HUDEP-2 (cell line): ENCODE data around the gene C19orf38.
"Not testable (repeated sequence)": the region's sequence is repeated elsewhere in the genome, so short reads cannot be mapped to it uniquely, and the experiment has no call there.

Experiments used
- DNase-seq, 76 experiments: peaks; one replicate each; lab custom pipeline; 2025; ENCODE audit not compliant: unreplicated experiment in 76 of 76; lab: John Stamatoyannopoulos, UW

C19orf38 gene

DNA sequence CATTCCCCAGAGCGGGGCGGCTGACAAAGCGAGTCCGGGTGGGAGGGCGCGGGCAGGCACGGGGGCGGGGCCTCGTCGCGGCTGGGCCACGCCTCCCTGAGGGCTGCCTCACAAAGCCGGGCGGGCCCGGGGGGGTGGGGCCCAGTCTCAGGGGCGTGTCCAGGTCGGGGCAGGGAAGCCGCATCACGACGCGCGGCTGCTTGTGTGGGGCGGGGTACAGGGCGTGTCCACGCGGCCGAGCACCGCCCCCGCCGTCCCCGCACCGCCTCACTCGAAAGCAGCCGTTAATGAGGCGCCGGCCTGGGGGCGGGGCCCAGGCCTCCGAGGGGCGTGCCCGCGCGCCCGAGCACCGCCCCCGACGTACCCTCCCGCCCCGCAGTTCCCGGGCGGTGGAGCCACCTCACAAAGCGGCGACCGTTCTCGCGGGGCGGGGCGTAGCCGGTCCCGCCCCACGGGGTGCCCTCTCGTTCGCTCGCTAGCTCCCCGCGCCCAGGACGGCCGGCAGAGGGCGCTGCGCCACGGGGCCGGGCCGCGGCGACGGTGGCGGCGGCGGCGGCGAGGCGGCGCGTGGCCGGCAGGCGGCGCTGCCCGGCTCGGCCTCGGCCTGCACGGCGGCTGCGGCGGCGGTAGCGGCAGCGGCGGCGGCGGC is 22.9 kb downstream of the C19orf38 start, which contains the start of gene CARM1:
Gene CARM1, plus strand, starts transcription at position 599 of the 649 bp plus-strand sequence. CDS start 150 bp downstream, outside the sequence.
- peak; percentile 70 to 100 (median 100) for DNase-seq

DNA sequence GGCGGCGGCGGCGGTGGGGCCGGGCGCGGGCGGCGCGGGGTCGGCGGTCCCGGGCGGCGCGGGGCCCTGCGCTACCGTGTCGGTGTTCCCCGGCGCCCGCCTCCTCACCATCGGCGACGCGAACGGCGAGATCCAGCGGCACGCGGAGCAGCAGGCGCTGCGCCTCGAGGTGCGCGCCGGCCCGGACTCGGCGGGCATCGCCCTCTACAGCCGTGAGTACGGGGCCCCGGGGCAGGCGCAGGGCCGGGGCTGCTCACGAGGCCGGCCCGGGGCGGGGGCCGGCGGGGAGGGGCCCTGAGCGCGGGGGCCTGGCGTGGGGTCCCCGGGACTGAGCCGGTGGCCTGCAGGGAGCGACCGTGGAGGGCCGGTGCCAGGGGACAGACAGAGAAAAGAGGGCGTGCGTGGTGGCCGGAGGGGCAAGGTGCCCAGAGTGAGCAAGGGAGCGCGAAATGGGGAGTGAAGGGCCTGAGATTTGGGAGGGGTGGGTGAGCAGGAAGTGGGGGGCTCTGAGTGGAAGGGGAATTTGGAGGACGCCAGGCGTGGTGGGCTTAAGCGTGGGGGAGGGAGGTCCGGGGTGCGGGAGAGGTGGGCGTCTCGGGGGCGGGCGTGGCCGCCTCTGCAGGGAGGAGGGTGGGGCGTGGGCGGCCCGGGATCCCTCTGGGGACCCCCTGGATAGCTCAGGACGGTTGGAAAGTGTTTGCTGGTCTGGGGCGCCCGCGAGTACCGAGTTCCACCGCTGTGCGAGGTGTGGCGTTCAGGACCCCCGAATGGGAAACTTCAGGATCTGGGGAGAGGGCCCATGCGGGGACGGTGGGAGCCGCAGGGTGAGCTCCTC is 23.7 kb downstream of the C19orf38 start:
- DNase-seq: peak in 11 of 76 experiments; percentile 14 to 49 (median 30)

DNA sequence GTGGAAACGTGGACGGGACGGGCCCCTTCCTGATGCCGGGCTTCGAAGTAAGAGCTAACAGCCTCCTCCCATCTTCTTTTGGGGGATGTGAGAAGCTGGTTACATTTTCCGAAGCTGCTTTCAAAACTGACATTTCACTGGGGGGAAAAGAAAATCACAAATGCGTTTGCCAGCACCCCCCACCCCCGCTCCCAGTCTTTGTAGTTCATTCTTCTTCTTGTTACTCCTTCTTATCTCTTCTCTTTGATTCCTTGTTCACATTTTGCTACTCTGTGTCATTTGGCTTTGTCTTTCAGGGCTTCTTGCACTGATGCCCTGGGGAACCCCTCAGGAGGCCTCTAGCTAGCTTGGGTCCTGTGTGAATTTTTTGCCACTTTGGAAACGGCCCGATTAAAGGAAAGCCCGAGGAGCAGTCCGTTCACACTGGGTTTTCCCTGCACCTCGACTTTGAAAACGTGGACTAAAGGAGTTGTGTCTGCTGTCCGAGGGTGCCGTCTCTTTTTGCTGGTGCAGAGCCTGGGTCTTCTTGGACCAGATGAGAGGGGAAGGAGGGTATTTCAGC is 24.4 kb downstream of the C19orf38 start:
- DNase-seq: peak in 6 of 76 experiments; percentile 6 to 39 (median 24)

DNA sequence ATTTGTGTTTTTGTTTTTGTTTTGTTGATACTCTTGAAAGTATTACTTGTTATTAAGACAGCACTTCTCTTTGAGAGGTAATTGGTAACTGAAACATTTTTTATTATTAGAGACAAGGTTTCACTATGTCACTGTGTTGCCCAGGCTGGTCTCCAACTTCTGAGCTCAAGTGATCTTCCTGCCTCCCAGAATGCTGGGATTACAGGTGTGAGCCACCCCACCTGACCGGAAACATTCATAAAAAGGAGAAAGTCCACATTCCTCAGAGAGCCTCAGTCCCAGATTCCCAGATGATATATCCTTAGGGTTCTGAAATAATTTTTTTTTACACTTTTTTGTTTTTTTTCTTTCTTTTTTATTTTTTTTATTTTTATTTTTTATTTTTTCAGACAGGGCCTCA is 25.8 kb downstream of the C19orf38 start:
- no peak for DNase-seq

DNA sequence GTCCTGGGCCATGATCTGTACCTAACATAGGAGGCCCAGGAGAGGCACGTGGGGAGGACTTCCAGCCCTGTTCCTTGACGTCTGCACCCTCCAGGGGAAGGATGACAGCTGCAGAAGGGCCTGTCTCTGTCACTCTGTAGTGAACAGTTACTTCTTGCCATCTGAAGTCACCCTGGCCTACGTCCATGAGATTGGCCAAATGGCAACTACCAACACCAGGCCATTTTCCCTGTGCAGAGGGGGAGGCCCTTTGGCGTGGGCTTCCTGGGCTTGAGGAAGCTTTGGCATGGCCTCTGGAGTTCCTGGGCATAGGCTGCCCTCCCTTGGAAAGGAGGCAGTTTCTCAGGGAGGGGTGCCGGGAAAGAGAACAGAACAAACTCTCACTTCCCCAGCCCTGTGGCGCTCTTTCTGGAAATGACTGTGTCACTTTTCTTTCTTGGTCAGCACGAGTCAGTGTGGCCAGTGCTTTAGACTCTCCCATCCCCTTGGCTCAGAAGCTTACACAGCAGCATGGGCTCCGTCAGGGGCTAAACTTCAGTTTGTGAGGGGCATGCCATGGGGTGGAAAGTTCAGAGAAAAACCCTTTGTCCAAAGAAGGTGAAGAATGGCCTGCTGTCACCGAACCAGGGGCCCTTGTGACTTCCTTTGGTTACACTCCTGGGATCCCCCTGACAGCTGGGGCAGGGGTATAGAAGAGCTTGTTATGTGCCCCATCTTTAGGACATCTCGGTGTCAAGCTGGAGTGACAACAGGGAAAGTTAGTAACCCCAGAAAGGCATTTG is 28.4 kb downstream of the C19orf38 start:
- no peak for DNase-seq

DNA sequence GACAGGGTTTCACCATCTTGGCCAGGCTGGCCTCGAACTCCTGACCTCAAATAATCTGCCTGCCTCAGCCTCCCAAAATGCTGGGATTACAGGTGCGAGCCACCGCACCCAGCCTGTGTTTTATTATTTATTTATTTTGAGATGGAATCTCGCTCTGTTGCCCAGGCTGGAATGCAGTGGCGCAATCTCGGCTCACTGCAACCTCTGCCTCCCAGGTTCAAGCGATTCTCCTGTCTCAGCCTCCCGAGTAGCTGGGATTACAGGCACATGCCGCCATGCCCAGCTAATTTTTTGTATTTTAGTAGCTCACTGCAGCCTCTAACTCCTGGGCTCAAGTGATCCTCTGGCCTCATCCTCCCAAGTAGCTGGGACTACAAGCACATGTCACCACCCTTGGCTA is 29.4 kb downstream of the C19orf38 start:
- not testable (repeated sequence) for DNase-seq

DNA sequence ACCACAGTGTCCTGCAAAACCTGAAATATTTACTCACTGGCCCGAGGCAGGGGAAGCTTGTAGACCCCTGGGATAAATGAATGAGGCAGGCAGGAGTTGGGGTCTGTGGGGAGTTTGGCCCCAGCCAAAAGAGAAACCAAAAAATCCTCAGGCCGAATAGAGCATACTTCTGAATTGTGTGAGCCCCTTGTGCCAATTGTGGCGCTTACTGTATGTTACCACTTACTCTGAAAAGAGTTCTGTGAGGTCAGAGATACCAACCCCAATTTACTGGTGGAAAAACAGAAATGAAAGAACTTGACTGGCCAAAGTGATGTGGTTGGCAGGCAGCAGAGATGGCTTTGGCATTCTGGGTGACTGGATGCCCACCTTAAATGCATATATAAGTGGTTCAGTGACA is 30.0 kb downstream of the C19orf38 start:
- DNase-seq: no peak

DNA sequence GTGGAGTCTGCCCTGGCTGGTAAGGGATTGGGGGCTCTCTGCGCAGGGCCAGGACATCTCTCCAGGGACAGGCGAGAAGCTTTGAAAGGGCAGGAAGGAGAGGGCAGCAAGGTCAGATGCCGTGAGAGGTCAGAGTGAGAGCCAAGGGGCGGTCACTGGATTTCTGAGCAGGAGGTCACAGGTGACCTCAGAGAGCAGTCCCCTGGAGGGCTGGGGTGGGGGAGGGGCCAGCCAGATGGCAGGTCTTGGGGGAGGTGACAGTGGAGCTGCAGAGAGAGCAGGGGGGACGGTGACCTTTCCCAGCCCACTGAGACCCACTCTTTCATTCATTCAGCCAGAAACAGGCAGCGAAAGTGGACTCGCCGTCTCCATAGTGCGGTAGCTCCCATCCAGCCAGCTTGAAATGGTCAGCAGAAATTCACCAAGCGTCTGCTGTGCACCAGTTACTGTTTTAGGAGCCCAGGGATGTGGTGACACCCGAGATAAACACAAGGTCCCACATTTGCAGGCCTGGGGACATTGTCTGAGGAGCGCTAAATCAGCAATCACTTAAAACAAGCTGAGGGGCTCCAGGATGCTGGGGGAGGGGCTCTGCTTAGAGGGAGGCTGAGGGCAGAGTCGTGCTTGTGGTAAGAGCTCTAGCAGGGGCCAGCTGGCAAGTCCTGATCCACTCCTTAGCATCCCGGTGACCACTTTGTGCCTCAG is 33.3 kb downstream of the C19orf38 start:
- no peak for DNase-seq

DNA sequence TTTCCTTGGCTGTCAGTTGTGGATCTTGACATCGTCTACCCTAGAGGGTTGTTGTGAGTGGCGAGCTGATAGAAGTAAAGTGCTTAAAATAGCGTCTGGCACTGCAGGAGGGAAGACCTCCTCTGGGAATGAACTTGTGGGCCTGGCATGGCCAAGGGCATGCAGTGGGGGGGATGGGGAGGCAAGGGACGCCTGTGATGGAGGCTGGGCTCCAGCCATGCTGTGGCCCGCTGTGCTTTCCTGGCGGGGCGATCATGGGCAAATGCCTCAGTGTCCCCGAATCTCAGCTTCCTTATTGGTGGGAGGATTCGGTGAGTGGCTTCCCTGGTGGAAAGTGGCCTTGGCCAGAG is 33.9 kb downstream of the C19orf38 start:
- no peak for DNase-seq

DNA sequence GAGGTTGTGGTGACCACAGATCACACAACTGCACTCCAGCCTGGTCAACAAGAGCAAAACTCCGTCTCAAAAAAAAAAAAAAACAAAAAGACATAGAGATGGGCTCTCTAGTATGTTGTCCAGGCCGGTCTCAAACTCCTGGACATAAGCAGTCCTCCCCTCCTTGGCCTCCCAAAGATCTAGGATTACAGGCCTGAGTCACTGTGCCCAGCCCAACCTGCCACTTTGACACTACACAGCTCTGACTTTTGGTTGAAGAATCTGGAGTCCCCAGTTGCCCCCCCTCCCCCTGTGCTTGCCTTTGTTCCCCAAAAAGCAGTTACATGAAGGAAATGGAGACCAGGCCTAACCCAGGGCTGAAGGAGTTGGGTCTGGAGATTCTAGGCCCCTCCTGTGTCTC is 36.1 kb downstream of the C19orf38 start:
- DNase-seq: peak in 7 of 76 experiments; percentile 14 to 40 (median 23)

DNA sequence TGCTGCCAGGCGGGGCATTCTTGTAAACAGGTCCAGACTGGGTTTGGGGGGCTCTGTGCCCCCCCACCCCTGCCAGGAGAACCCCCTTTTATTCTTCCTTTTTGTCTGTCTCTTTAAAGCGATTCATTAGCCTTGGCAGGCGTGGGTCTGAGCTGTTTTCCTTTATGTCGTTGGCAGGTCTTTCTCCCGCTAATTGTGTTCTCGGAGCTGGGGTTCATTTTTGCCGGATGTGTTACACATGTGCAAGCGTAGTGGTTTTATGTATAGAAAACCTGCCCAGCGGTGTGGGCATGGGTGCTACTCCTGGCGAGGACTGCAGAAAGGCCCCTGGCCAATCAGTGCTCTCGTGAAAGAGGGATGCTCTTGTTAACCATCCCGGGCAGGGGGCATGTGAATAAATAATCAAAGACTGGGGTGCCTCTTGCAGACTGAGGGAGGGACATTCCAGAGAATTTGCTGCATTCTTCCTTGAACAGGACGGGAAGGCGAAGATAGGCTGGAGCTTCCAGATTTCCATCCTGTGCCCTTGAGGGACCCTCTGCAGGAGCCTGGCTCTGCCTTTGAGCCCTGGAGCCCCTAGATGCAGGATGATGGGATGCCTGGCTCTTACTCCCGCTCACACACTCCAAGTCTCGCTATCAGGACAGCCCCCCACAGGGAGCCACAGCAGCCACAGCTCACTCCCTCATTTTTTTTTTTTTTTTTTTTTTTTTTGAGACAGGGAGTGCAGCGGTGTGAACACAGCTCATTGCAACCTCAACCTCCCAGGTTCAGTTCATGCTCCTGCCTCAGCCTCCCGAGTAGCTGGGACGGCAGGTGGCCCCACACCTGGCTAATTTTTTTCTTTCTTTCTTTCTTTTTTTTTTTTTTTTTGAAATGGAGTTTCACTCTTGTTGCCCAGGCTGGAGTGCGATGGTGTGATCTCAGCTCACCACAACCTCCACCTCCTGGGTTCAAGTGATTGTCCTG is 37.3 kb downstream of the C19orf38 start:
- DNase-seq: no peak

DNA sequence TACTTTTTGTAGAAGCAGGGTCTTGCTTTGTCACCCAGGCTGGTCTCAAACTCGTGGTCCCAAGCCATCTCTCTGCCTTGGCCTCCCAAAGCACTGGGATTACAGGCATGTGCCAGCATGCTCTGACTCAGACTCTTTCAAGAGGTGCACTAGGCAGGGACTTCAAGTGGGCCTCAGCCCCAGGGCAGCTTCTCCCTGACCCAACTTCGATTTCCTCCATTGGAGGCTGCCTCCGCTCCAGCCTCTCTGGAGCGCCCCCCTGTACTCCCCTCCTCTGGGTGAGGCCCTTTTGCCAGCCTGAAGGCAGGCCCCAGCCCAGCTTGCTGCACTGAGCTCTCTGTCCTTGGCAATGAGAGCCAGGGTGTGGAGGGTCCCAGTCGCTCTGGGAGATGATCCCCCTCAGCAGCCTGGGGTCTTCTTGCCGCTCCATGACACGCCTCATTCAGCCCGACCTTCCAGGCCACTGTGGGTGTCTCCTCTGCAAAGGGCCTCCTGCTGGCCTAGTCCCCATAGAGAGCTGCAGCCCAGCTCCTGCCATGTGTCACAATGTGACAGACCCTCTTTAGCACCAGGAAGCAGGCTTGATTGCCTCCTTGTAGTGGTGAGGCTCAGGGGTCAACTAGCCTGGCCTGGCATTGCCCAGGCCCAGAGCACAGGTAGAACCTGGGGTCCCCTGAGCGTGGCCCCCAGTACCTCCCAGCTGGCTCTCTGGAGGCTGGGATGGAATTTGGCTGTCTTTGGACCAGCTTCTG is 39.6 kb downstream of the C19orf38 start:
- DNase-seq: no peak

DNA sequence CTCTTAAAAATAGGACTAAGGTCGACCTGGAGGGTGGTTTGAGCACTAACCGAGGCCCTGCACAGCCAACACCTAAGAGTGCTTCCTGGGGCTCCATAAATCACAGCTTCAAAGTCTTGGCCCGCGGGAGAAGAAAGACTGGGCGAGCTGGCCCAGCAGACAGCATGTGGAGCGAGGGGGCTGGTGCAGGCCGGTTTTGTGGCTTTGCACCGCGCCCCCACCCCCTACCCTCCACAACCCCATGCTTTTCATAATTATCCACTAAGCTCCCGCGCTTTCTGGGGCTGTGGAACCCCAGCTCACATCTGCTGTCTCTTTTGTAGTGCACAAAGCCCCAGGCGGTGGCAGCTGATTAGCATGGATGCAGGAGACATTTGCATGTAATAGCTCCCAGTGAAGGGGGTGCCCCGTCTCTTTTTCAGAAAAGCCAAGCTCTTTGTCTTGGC is 40.2 kb downstream of the C19orf38 start:
- DNase-seq: no peak

DNA sequence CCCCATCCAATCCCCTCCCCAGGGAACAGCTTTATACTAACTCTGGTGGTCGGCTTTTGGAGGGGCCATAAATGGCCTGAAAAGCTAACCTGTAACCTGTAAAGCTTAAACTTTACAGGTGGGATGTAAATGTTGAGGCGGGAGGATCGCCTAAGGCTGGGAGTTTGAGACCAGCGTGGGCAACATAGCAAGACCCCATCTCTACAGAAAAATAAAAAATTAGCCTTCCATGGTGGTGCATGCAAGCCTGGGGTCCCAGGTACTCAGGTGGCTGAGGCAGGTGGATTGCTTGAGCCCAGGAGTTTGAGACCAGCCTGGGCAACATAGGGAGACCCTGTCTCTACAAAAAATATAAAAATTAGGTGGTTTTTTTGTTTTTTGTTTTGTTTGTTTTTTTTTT is 41.7 kb downstream of the C19orf38 start:
- no peak for DNase-seq

DNA sequence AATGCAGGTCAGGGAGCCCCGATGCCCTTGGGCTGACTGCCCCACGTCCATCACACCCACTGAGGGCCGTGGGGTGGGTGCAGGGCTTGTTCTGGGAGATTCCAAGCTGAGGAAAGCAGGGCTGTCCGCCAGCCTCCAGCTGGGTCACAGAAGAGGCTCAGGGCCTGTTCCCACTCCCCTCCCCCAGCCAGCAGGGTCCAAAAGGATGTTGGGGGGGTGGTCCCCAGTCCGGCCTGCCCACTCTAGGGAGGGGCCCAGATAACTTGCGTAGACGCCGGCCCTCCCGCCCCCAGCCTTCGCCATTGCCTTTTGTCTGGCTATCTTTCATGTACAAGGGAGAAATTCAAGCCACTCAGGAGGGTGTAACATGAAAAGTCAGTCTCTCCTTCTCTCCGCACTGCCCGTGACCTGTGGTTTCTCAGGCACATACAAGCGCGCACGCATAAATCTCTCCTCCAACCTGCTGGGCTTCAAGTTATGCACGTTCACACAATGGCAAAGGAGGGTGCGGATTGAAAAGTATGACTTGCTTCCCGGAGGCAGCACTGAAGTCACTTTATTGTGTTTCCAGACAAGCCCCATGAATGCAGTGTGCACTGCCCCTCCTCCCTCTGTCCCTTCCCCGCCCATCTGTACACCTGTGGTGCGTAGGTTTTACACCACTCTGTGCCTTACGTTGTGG is 43.3 kb downstream of the C19orf38 start:
- no peak for DNase-seq

DNA sequence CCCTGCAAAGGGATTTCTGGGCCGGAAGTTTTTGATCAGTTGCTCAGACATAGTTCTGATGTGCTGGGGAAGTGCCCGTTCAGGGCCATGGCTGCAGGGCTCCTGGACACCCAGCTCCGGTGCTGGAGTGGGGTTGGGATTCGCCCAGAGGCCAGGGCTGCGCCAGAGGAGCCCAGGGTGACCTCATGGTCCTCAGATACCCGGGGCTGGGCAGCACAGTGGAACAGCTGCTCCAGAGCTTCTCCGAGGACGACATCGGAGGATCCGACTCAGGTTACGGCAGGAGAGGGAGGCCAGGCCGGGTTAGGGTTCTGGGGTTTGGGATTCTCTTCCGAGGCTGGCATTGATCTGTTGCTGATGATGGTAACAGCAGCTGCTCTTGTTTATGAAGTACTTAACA is 44.0 kb downstream of the C19orf38 start:
- DNase-seq: no peak

DNA sequence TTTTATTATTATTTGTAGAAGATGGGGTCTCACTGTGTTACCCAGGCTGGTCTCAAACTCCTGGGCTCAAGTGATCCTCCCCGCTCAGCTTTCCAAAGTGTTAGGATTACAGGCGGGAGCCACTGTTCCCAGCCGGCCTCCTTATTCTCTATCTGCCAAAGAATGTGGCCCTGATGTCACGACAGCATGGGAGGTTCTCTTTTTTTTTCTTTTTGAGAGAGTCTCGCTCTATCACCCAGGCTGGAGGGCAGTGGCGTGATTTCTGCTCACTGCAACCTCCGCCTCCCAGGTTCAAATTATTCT is 46.6 kb downstream of the C19orf38 start:
- no peak for DNase-seq

DNA sequence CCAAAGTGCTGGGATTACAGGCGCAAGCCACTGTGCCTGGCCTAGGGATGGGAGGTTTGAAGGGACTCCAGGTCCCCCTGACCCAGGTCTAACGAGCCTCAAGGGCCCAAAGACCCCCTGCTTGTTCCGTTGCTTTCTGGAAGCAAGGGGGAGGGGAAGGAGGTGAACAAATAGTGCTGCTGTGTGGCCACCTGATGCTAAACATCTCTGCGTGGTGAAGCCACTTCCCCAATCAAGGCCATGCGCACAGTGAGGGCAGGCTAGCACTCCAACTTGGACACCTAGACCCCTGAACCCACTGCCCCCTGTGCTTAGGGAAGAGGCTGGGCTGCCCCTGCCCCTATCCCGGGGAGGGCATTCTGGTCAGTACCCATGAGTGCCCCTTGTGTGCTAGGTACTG is 47.1 kb downstream of the C19orf38 start:
- no peak for DNase-seq
